Measurements from ENCODE around the gene ADAM22. TPM values are rescaled to one million over a fixed set of nuclear protein-coding genes. Genes with fewer than 3 reads are reported as not detected.

ADAM22 gene
- total RNA-seq, 2 donors from 2014 or later: 1.0 to 3.6 TPM

DNA sequence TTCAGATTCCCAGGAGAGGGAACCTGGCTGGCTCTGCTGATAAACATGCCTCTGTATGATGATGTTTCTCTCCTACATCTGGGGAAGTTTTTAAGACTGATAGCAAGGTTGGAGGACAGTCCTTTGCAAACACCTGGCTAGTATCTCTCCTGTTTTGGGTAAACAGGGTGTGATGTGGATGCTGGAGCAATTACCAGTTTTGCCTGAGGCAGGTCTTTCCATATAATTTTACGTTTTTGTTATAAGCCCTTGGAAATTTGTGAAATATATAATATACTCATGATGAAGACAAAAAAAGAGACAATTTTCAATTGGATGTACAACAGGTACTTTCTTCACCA lies 138.6 kb downstream of the ADAM22 start:
- intact Hi-C loops (cut with DNase I): no loop called here
- WGBS, 2 donors: 61 to 64% methylated on average over 1 of the region's 1 CpG
- Histone ChIP-seq H3K27ac (no peak overlapping the region), H3K36me3 (replicated peaks in 1 of 2; ENCODE audit: insufficient read depth in 1 of 2, low read depth in 2 of 2) (no peaks in the 10 kb centered on the region), H3K4me1 (no peaks in the 10 kb centered on the region), H3K27me3 (no peaks in the 10 kb centered on the region), H3K9me3 (no peaks in the 10 kb centered on the region), H3K4me3 (no peak overlapping the region)
- no peak for DNase-seq
- TF ChIP-seq CTCF (IDR thresholded peaks at IDR 0.05) (no peak), POLR2A (IDR thresholded peaks at IDR 0.05) (no peak)
- no peak for ATAC-seq

- no peak for TF ChIP-seq POLR2A (IDR thresholded peaks at IDR 0.05)
- no peak for TF ChIP-seq CTCF (IDR thresholded peaks at IDR 0.05)
- Histone ChIP-seq H3K36me3 (replicated peaks in 1 of 2; ENCODE audit: insufficient read depth in 1 of 2, low read depth in 2 of 2) (no peaks in the 10 kb centered on the region), H3K4me3 (no peak overlapping the region), H3K27ac (no peak overlapping the region), H3K4me1 (no peaks in the 10 kb centered on the region), H3K27me3 (no peaks in the 10 kb centered on the region), H3K9me3 (no peaks in the 10 kb centered on the region)
- intact Hi-C loops (cut with DNase I): no loop called here
- DNase-seq (no peak), ATAC-seq (no peak)
- WGBS, 2 donors: 38 to 75% methylated on average over 1 of the region's 1 CpG
Measured at GRCh38 chr7:88073626-88074025, 139.6 kb downstream of the ADAM22 start.

GRCh38 chr7:88075216-88075615 lies 141.2 kb downstream of the ADAM22 start:
- no peaks in the 10 kb centered on the region for H3K27me3 ChIP-seq
- H3K27ac ChIP-seq: no peak overlapping the region
- H3K9me3 ChIP-seq: no peaks in the 10 kb centered on the region
- no peak overlapping the region for H3K4me3 ChIP-seq
- 59 to 60% methylated on average over 2 of the region's 2 CpGs for WGBS, 2 donors
- TF ChIP-seq POLR2A (IDR thresholded peaks at IDR 0.05): no peak
- TF ChIP-seq CTCF (IDR thresholded peaks at IDR 0.05): no peak
- H3K4me1 ChIP-seq: no peaks in the 10 kb centered on the region
- DNase-seq (no peak), ATAC-seq (no peak)
- H3K36me3 ChIP-seq (replicated peaks in 1 of 2; ENCODE audit: insufficient read depth in 1 of 2, low read depth in 2 of 2): no peaks in the 10 kb centered on the region
- intact Hi-C loops (cut with DNase I): no loop called here

GRCh38 chr7:88083883-88084282 lies 149.8 kb downstream of the ADAM22 start:
- no peaks in the 10 kb centered on the region for H3K36me3 ChIP-seq (replicated peaks in 1 of 2; ENCODE audit: insufficient read depth in 1 of 2, low read depth in 2 of 2)
- no peaks in the 10 kb centered on the region for H3K4me1 ChIP-seq
- no peaks in the 10 kb centered on the region for H3K9me3 ChIP-seq
- no peak overlapping the region for H3K4me3 ChIP-seq
- no peak overlapping the region for H3K27ac ChIP-seq
- no peak for DNase-seq
- TF ChIP-seq POLR2A (IDR thresholded peaks at IDR 0.05): no peak
- TF ChIP-seq CTCF (IDR thresholded peaks at IDR 0.05): no peak
- WGBS, 2 donors: 64 to 78% methylated on average over 2 of the region's 2 CpGs
- intact Hi-C loops (cut with DNase I): no loop called here
- no peak for ATAC-seq
- H3K27me3 ChIP-seq: no peaks in the 10 kb centered on the region

GRCh38 chr7:88089561-88089960 lies 155.5 kb downstream of the ADAM22 start:
- H3K27ac ChIP-seq: no peak overlapping the region
- intact Hi-C loops (cut with DNase I): no loop called here
- no peak for DNase-seq
- H3K4me1 ChIP-seq: no peaks in the 10 kb centered on the region
- WGBS, 2 donors: 61 to 69% methylated on average over 1 of the region's 1 CpG
- no peaks in the 10 kb centered on the region for H3K36me3 ChIP-seq (replicated peaks in 1 of 2; ENCODE audit: insufficient read depth in 1 of 2, low read depth in 2 of 2)
- H3K27me3 ChIP-seq: no peaks in the 10 kb centered on the region
- TF ChIP-seq POLR2A (IDR thresholded peaks at IDR 0.05): no peak
- no peak for TF ChIP-seq CTCF (IDR thresholded peaks at IDR 0.05)
- no peaks in the 10 kb centered on the region for H3K9me3 ChIP-seq
- H3K4me3 ChIP-seq: no peak overlapping the region
- no peak for ATAC-seq
